GM18507 (cell line): ENCODE results near the gene CAPN12.
"Not testable (repeated sequence)": the region's sequence is repeated elsewhere in the genome, so short reads cannot be mapped to it uniquely, and the experiment has no call there.

Experiments used
- DNase-seq: peaks from one replicate; pipeline ENCODE4 v3.0.0; 2011; ENCODE audit warnings: low read depth; ENCODE audit not compliant: insufficient read length; ENCODE audit errors: extremely low spot score
- FAIRE-seq: peaks from 2 replicates; lab custom pipeline; 2011; peaks lifted over from hg19 to GRCh38; lab: Jason Lieb, UNC

CAPN12 gene

GRCh38 chr19:38773469-38774177 is 29.3 kb upstream of the CAPN12 start, which contains the start of gene LGALS7:
LGALS7 (minus strand) TSS chr19:38773517; CDS start chr19:38773492, 25 bp downstream.
- DNase-seq (no peak), FAIRE-seq (no peak)

GRCh38 chr19:38771569-38771968 is 27.3 kb upstream of the CAPN12 start:
- not testable (repeated sequence) for DNase-seq, FAIRE-seq

- not testable (repeated sequence) for DNase-seq
- FAIRE-seq, result peak; percentile 98
These were observed 26.6 kb upstream of the CAPN12 start for GRCh38 chr19:38770949-38771275.

- not testable (repeated sequence) for FAIRE-seq, DNase-seq
These were observed 26.1 kb upstream of the CAPN12 start for GRCh38 chr19:38770228-38770948.

- FAIRE-seq (peak; percentile 84), DNase-seq (peak; percentile 63)
These were observed 25.4 kb upstream of the CAPN12 start for GRCh38 chr19:38769635-38770211.

GRCh38 chr19:38766276-38767047 is 22.2 kb upstream of the CAPN12 start:
- FAIRE-seq, result no peak
- no peak for DNase-seq

GRCh38 chr19:38765214-38765613 is 20.9 kb upstream of the CAPN12 start:
- no peak for FAIRE-seq
- no peak for DNase-seq

GRCh38 chr19:38763795-38764220 is 19.5 kb upstream of the CAPN12 start:
- DNase-seq (no peak), FAIRE-seq (no peak)

- FAIRE-seq, DNase-seq: not testable (repeated sequence)
These were observed 17.7 kb upstream of the CAPN12 start for GRCh38 chr19:38761884-38762389.

GRCh38 chr19:38760805-38761517 is 16.7 kb upstream of the CAPN12 start:
- DNase-seq, FAIRE-seq: not testable (repeated sequence)

- DNase-seq, result no peak
- no peak for FAIRE-seq
These were observed 15.3 kb upstream of the CAPN12 start for GRCh38 chr19:38759590-38760003.

GRCh38 chr19:38754196-38754595 is 9.9 kb upstream of the CAPN12 start:
- not testable (repeated sequence) for FAIRE-seq, DNase-seq

GRCh38 chr19:38753783-38754182 is 9.5 kb upstream of the CAPN12 start:
- not testable (repeated sequence) for DNase-seq, FAIRE-seq

- no peak for DNase-seq
- no peak for FAIRE-seq
These were observed 1.0 kb upstream of the CAPN12 start for GRCh38 chr19:38745316-38745715.

- DNase-seq (no peak), FAIRE-seq (no peak)
These were observed 600 bp upstream of the CAPN12 start for GRCh38 chr19:38744874-38745273.

- DNase-seq (no peak), FAIRE-seq (no peak)
These were observed 628 bp downstream of the CAPN12 start for GRCh38 chr19:38743394-38744297.

GRCh38 chr19:38742906-38743305 is 1.4 kb downstream of the CAPN12 start:
- DNase-seq (no peak), FAIRE-seq (no peak)

GRCh38 chr19:38742296-38742695 is 2.0 kb downstream of the CAPN12 start:
- no peak for FAIRE-seq
- DNase-seq, result no peak
